ENCODE results near the gene ZNRF3.

DNA sequence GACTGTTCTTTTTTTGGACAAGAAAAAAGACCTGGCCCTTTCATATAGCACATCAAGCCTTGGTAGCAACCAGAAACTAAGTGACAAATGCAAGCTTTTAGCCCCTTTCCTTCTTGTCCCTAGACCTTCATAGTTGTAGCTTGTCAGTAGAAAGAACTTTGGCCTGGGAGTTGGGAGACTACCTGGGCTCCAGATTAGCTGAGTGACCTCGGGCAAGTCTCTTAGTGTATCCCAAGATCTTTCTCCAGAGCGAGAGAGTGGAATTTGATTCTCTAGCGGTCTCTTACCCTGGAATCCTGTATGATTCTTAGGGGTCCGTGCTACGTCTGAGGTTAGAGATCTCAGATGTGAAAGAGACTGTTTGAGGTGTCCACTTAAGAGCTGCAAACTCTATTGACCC, 59.0 kb downstream of the ZNRF3 start:
- TF ChIP-seq POLR2A (IDR thresholded peaks at IDR 0.05) (no peak), EP300 (IDR thresholded peaks at IDR 0.05) (no peak)
- TF ChIP-seq, protein P1, sequence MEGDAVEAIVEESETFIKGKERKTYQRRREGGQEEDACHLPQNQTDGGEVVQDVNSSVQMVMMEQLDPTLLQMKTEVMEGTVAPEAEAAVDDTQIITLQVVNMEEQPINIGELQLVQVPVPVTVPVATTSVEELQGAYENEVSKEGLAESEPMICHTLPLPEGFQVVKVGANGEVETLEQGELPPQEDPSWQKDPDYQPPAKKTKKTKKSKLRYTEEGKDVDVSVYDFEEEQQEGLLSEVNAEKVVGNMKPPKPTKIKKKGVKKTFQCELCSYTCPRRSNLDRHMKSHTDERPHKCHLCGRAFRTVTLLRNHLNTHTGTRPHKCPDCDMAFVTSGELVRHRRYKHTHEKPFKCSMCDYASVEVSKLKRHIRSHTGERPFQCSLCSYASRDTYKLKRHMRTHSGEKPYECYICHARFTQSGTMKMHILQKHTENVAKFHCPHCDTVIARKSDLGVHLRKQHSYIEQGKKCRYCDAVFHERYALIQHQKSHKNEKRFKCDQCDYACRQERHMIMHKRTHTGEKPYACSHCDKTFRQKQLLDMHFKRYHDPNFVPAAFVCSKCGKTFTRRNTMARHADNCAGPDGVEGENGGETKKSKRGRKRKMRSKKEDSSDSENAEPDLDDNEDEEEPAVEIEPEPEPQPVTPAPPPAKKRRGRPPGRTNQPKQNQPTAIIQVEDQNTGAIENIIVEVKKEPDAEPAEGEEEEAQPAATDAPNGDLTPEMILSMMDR (IDR thresholded peaks at IDR 0.05): no peak
